Stimulated activated CD8-positive, alpha-beta memory T cell treated with anti-CD3 and anti-CD28 coated beads, Interleukin-12 subunit alpha, Interleukin-12 subunit beta, amount 100 ng/mL, for 1 hour (primary cell): Measurements from ENCODE around the gene PPP3CA.
"Not testable (repeated sequence)": the region's sequence is repeated elsewhere in the genome, so short reads cannot be mapped to it uniquely, and the experiment has no call there.

Experiments
- DNase-seq: peaks from one replicate; pipeline ENCODE4 v3.0.0-alpha.2; 2020; ENCODE audit warnings: low read depth

PPP3CA gene

GRCh38 chr4:100995002-100995401 lies 352.3 kb downstream of the PPP3CA start:
- not testable (repeated sequence) for DNase-seq

- DNase-seq = not testable (repeated sequence)
Measured at GRCh38 chr4:100991332-100992069, 355.8 kb downstream of the PPP3CA start.

- no peak for DNase-seq
Measured at GRCh38 chr4:100989401-100989800, 357.9 kb downstream of the PPP3CA start.

GRCh38 chr4:100988876-100989275 lies 358.4 kb downstream of the PPP3CA start:
- DNase-seq = no peak

- DNase-seq = no peak
Measured at GRCh38 chr4:100986360-100986868, 360.9 kb downstream of the PPP3CA start.

- no peak for DNase-seq
Measured at GRCh38 chr4:100985576-100985975, 361.8 kb downstream of the PPP3CA start.

- no peak for DNase-seq
Measured at GRCh38 chr4:100984901-100985300, 362.4 kb downstream of the PPP3CA start.

GRCh38 chr4:100983426-100983825 lies 363.9 kb downstream of the PPP3CA start:
- no peak for DNase-seq

GRCh38 chr4:100982345-100982744 lies 365.0 kb downstream of the PPP3CA start:
- no peak for DNase-seq

- DNase-seq = no peak
Measured at GRCh38 chr4:100981447-100982204, 365.7 kb downstream of the PPP3CA start.

- DNase-seq = no peak
Measured at GRCh38 chr4:100979736-100980135, 367.6 kb downstream of the PPP3CA start.

- no peak for DNase-seq
Measured at GRCh38 chr4:100977746-100978397, 369.5 kb downstream of the PPP3CA start.

- DNase-seq = no peak
Measured at GRCh38 chr4:100977274-100977673, 370.1 kb downstream of the PPP3CA start.
